GM23248 (cell line): ENCODE data around the gene RPS16. TPM values are rescaled to one million over a fixed set of nuclear protein-coding genes. Genes with fewer than 3 reads are reported as not detected.

ENCODE experiments used
- DNase-seq: peaks from one replicate; pipeline ENCODE4 v3.0.0-alpha.2; 2015
- H2AFZ ChIP-seq: fragments of 200-600 bp; sonication (generic); 2 replicates; pipeline ENCODE4 v1.6.1; 2016; ENCODE audit warnings: antibody characterized with exemption
- H3F3A ChIP-seq: fragments of 200-600 bp; sonication (generic); 2 replicates; pipeline ENCODE4 v1.6.1; 2016; ENCODE audit warnings: mild to moderate bottlenecking, antibody characterized with exemption, mixed run types; ENCODE audit not compliant: insufficient read depth
- H3K27ac ChIP-seq: fragments of 200-600 bp; sonication (generic); 2 replicates; pipeline ENCODE4 v1.5.1; 2016; ENCODE audit warnings: mild to moderate bottlenecking
- H3K27me3 ChIP-seq: fragments of 200-600 bp; sonication (generic); replicated peaks from 2 replicates; pipeline ENCODE4 v1.6.1; 2016; ENCODE audit warnings: mild to moderate bottlenecking; ENCODE audit not compliant: insufficient read depth
- H3K36me3 ChIP-seq: fragments of 200-600 bp; sonication (generic); 2 replicates; pipeline ENCODE4 v1.6.1; 2016; ENCODE audit warnings: low read depth, mild to moderate bottlenecking
- H3K4me1 ChIP-seq: fragments of 200-600 bp; sonication (generic); 2 replicates; pipeline ENCODE4 v1.6.1; 2016; ENCODE audit warnings: mild to moderate bottlenecking; ENCODE audit not compliant: insufficient read depth
- H3K4me2 ChIP-seq: fragments of 200-600 bp; sonication (generic); one replicate; pipeline ENCODE4 v1.6.1; 2016; ENCODE audit warnings: mild to moderate bottlenecking; ENCODE audit not compliant: unreplicated experiment
- H3K4me3 ChIP-seq: fragments of 200-600 bp; sonication (generic); 2 replicates; pipeline ENCODE4 v1.5.1; 2016; ENCODE audit warnings: mild to moderate bottlenecking
- H3K79me2 ChIP-seq: fragments of 200-600 bp; sonication (generic); 2 replicates; pipeline ENCODE4 v1.6.1; 2016; ENCODE audit warnings: mild to moderate bottlenecking; ENCODE audit not compliant: insufficient read depth
- H3K9ac ChIP-seq: fragments of 200-600 bp; sonication (generic); 2 replicates; pipeline ENCODE4 v1.6.1; 2016; ENCODE audit warnings: mild to moderate bottlenecking
- H3K9me2 ChIP-seq: fragments of 200-600 bp; sonication (generic); 2 replicates; pipeline ENCODE4 v1.6.1; 2016; ENCODE audit warnings: mixed run types, mild to moderate bottlenecking, moderate library complexity; ENCODE audit not compliant: insufficient read depth
- H3K9me3 ChIP-seq: fragments of 200-600 bp; sonication (generic); one replicate; pipeline ENCODE4 v1.6.1; 2017; ENCODE audit warnings: low read depth
- H4K20me1 ChIP-seq: fragments of 200-600 bp; sonication (generic); 2 replicates; pipeline ENCODE4 v1.6.0; 2016; ENCODE audit not compliant: insufficient read depth
- EZH2 ChIP-seq: fragments of 200-600 bp; sonication (generic); IDR thresholded peaks from 2 replicates; pipeline ENCODE4 v1.6.1; 2018; ENCODE audit warnings: antibody characterized with exemption, mild to moderate bottlenecking; ENCODE audit not compliant: insufficient read depth, poor library complexity, severe bottlenecking
- EZH2phosphoT487 ChIP-seq: fragments of 200-600 bp; sonication (generic); IDR thresholded peaks from 2 replicates; pipeline ENCODE4 v1.6.1; 2018; ENCODE audit warnings: antibody characterized with exemption, moderate library complexity, mild to moderate bottlenecking, low read depth; ENCODE audit not compliant: insufficient read depth
- WGBS, 2 experiments: methylation state at CpG; one replicate each; pipeline ENCODE4 v1.1.6; 2015 to 2017; ENCODE audit warnings: low lambda C conversion rate in 2 of 2, low coverage in 1 of 2; ENCODE audit errors: missing lambda C conversion rate in 2 of 2; 5-methylcytosine and 5-hydroxymethylcytosine counted together
- in situ Hi-C: fragments of 300-500 bp; cut with MboI; formaldehyde crosslinking; loops from 2 replicates; pipeline ENCODE4 v1.15.0; 2020
- polyA plus RNA-seq: library from polyadenylated mRNA; unstranded; fragments of >200 nt; fragmentation: Nextera tagmentation; extraction: Ambion mirVana; gene quantifications from 2 replicates; pipeline ENCODE4 v1.2.1, GENCODE V29; 2016
- total RNA-seq: library from RNA; depleted of rRNA; stranded (reverse); fragments of >200 nt; shearing (Covaris generic); gene quantifications from 2 replicates; pipeline ENCODE4 v1.2.3, GENCODE V29; 2014

The RPS16 gene
- total and polyA plus RNA-seq, 2 experiments from 2014 or later, result 136 to 542 TPM

GRCh38 chr19:39411081-39411831, 24.5 kb downstream of the RPS16 start:
- TF ChIP-seq EZH2phosphoT487, result no peak
- no peak for TF ChIP-seq EZH2
- Histone ChIP-seq H3K9ac (peak overlapping the region; percentile 97), H3K4me1 (peaks cover 17% of the 10 kb centered on the region), H2AFZ (no peak overlapping the region), H3F3A (peaks cover 29% of the 10 kb centered on the region), H3K9me2 (no peaks in the 10 kb centered on the region), H3K27me3 (no peaks in the 10 kb centered on the region), H3K27ac (peak overlapping the region; percentile 96), H3K9me3 (no peaks in the 10 kb centered on the region), H3K4me3 (peak overlapping the region; percentile 87), H3K4me2 (peak overlapping the region; percentile 94), H3K79me2 (peaks cover 57% of the 10 kb centered on the region), H4K20me1 (no peaks in the 10 kb centered on the region), H3K36me3 (peaks cover 11% of the 10 kb centered on the region; the same call in 1 of the 2 replicates)
- 13 to 14% methylated on average over 9 of the region's 9 CpGs for WGBS, 2 experiments
- DNase-seq, result peak; percentile 73
- in situ Hi-C loops, result no loop called here

- Histone ChIP-seq H3K9me3 (no peaks in the 10 kb centered on the region), H2AFZ (no peak overlapping the region), H3K27ac (peak overlapping the region; percentile 96), H3K27me3 (no peaks in the 10 kb centered on the region), H3K9ac (peak overlapping the region; percentile 97), H3K4me1 (peaks cover 22% of the 10 kb centered on the region), H3K4me3 (peak overlapping the region; percentile 87), H3K79me2 (peaks cover 52% of the 10 kb centered on the region), H3K36me3 (peaks cover 11% of the 10 kb centered on the region; the same call in 1 of the 2 replicates), H4K20me1 (no peaks in the 10 kb centered on the region), H3K9me2 (no peaks in the 10 kb centered on the region), H3K4me2 (peak overlapping the region; percentile 94), H3F3A (peaks cover 29% of the 10 kb centered on the region)
- WGBS, 2 experiments, result 5 to 7% methylated on average over 1 of the region's 1 CpG
- TF ChIP-seq EZH2phosphoT487, result no peak
- TF ChIP-seq EZH2, result no peak
- DNase-seq, result peak; percentile 40
- in situ Hi-C loops, result no loop called here
Measured at GRCh38 chr19:39410831-39411080, 25.0 kb downstream of the RPS16 start.

- Histone ChIP-seq H3K36me3 (peaks cover 11% of the 10 kb centered on the region; the same call in 1 of the 2 replicates), H3K9ac (peak overlapping the region; percentile 97), H3K79me2 (peaks cover 47% of the 10 kb centered on the region), H3K4me2 (peak overlapping the region; percentile 94), H3K4me3 (peak overlapping the region; percentile 87), H2AFZ (no peak overlapping the region), H4K20me1 (no peaks in the 10 kb centered on the region), H3K9me3 (no peaks in the 10 kb centered on the region), H3K27me3 (no peaks in the 10 kb centered on the region), H3K4me1 (peaks cover 22% of the 10 kb centered on the region), H3F3A (peaks cover 29% of the 10 kb centered on the region), H3K27ac (peak overlapping the region; percentile 96), H3K9me2 (no peaks in the 10 kb centered on the region)
- in situ Hi-C loops, result no loop called here
- peak; percentile 81 for DNase-seq
- no peak for TF ChIP-seq EZH2
- no peak for TF ChIP-seq EZH2phosphoT487
- WGBS, 2 experiments, result 8% methylated on average over 13 to 20 of the region's 35 CpGs
Measured at GRCh38 chr19:39410017-39410830, 25.5 kb downstream of the RPS16 start.

- H3K9ac ChIP-seq, result peak overlapping the region; percentile 97
- H3F3A ChIP-seq, result peaks cover 30% of the 10 kb centered on the region
- H3K27ac ChIP-seq, result peak overlapping the region; percentile 96
- H3K27me3 ChIP-seq, result no peaks in the 10 kb centered on the region
- H3K9me3 ChIP-seq, result no peaks in the 10 kb centered on the region
- no peaks in the 10 kb centered on the region for H3K9me2 ChIP-seq
- H2AFZ ChIP-seq, result no peak overlapping the region
- H3K4me1 ChIP-seq, result peaks cover 23% of the 10 kb centered on the region
- peak; percentile 90 for DNase-seq
- peak overlapping the region; percentile 94 for H3K4me2 ChIP-seq
- no peaks in the 10 kb centered on the region for H4K20me1 ChIP-seq
- peaks cover 11% of the 10 kb centered on the region; the same call in 1 of the 2 replicates for H3K36me3 ChIP-seq
- peak overlapping the region; percentile 87 for H3K4me3 ChIP-seq
- in situ Hi-C loops, result no loop called here
- 2% methylated on average over 38 to 48 of the region's 52 CpGs for WGBS, 2 experiments
- TF ChIP-seq EZH2 (no peak), EZH2phosphoT487 (no peak)
- peaks cover 39% of the 10 kb centered on the region for H3K79me2 ChIP-seq
Measured at GRCh38 chr19:39409208-39410016, 26.3 kb downstream of the RPS16 start.
